MM.1S (cell line): ENCODE measurements around the gene POGLUT2.
"Not testable (repeated sequence)": the region's sequence is repeated elsewhere in the genome, so short reads cannot be mapped to it uniquely, and the experiment has no call there.

Experiments
- DNase-seq: peaks from one replicate; pipeline ENCODE4 v3.0.0-alpha.2; 2015
- H2AFZ ChIP-seq: fragments of 300-600 bp; sonication (generic); 2 replicates; pipeline ENCODE4 v1.6.0; 2016; ENCODE audit warnings: antibody characterized with exemption, low read length
- H3F3A ChIP-seq: fragments of 300-600 bp; sonication (generic); 2 replicates; pipeline ENCODE4 v1.6.1; 2016; ENCODE audit warnings: mild to moderate bottlenecking, antibody characterized with exemption, low read length, moderate library complexity, mixed read lengths; ENCODE audit not compliant: insufficient read depth
- H3K27ac ChIP-seq: fragments of 300-600 bp; sonication (generic); 2 replicates; pipeline ENCODE4 v1.5.1; 2016; ENCODE audit warnings: mild to moderate bottlenecking, low read length
- H3K27me3 ChIP-seq: fragments of 300-600 bp; sonication (generic); replicated peaks from 2 replicates; pipeline ENCODE4 v1.6.0; 2016; ENCODE audit warnings: low read length; ENCODE audit not compliant: insufficient read depth
- H3K36me3 ChIP-seq: fragments of 300-600 bp; sonication (generic); replicated peaks from 2 replicates; pipeline ENCODE4 v1.6.1; 2016; ENCODE audit warnings: mild to moderate bottlenecking, low read length, mixed read lengths; ENCODE audit not compliant: insufficient read depth
- H3K4me1 ChIP-seq: fragments of 300-600 bp; sonication (generic); 2 replicates; pipeline ENCODE4 v1.6.1; 2016; ENCODE audit warnings: low read length, mixed read lengths
- H3K4me2 ChIP-seq: fragments of 300-600 bp; sonication (generic); 2 replicates; pipeline ENCODE4 v1.6.0; 2016; ENCODE audit warnings: low read depth, low read length
- H3K4me3 ChIP-seq: fragments of 300-600 bp; sonication (generic); 2 replicates; pipeline ENCODE4 v1.5.1; 2016; ENCODE audit warnings: low read length, mixed read lengths
- H3K79me2 ChIP-seq: fragments of 300-600 bp; sonication (generic); 2 replicates; pipeline ENCODE4 v1.6.1; 2016; ENCODE audit warnings: mixed run types, low read length, mixed read lengths
- H3K9ac ChIP-seq: fragments of 300-600 bp; sonication (generic); 2 replicates; pipeline ENCODE4 v1.6.1; 2016; ENCODE audit warnings: low read length, mixed read lengths
- H3K9me2 ChIP-seq: fragments of 300-600 bp; sonication (generic); replicated peaks from 2 replicates; pipeline ENCODE4 v1.6.1; 2016; ENCODE audit warnings: mild to moderate bottlenecking, low read length, mixed read lengths; ENCODE audit not compliant: insufficient read depth
- H3K9me3 ChIP-seq: fragments of 300-600 bp; sonication (generic); replicated peaks from 2 replicates; pipeline ENCODE4 v1.6.1; 2016; ENCODE audit warnings: mild to moderate bottlenecking, low read length, mixed read lengths; ENCODE audit not compliant: insufficient read depth
- H4K20me1 ChIP-seq: fragments of 300-600 bp; sonication (generic); 2 replicates; pipeline ENCODE4 v1.6.1; 2016; ENCODE audit warnings: mild to moderate bottlenecking, low read length, moderate library complexity, mixed read lengths; ENCODE audit not compliant: insufficient read depth
- EZH2 ChIP-seq: fragments of 300-600 bp; sonication (generic); optimal IDR thresholded peaks from 2 replicates; pipeline ENCODE3; 2017; ENCODE audit warnings: low read depth, mild to moderate bottlenecking, antibody characterized with exemption, low read length, mixed read lengths
- EZH2phosphoT487 ChIP-seq: fragments of 300-600 bp; sonication (generic); IDR thresholded peaks from 2 replicates; pipeline ENCODE4 v1.6.1; 2018; ENCODE audit warnings: antibody characterized with exemption, low read length
- TF ChIP-seq, protein P1 (sequence below): fragments of 300-600 bp; sonication (generic); IDR thresholded peaks from 2 replicates; pipeline ENCODE4 v1.5.1; 2016; ENCODE audit warnings: antibody characterized with exemption, low read length, mixed read lengths

Gene POGLUT2

GRCh38 chr13:102788683-102789082 is 10.1 kb downstream of the POGLUT2 start:
- Histone ChIP-seq H3K36me3 (peaks cover 13% of the 10 kb centered on the region), H3K79me2 (no peaks in the 10 kb centered on the region), H3K27ac (no peak overlapping the region), H3K9ac (no peak overlapping the region), H3F3A (no peaks in the 10 kb centered on the region), H3K4me3 (no peak overlapping the region), H3K4me2 (no peak overlapping the region), H3K9me2 (no peaks in the 10 kb centered on the region), H3K9me3 (no peaks in the 10 kb centered on the region), H2AFZ (no peak overlapping the region), H3K4me1 (no peaks in the 10 kb centered on the region), H3K27me3 (no peaks in the 10 kb centered on the region), H4K20me1 (no peaks in the 10 kb centered on the region)
- no peak for TF ChIP-seq EZH2phosphoT487
- TF ChIP-seq EZH2 = no peak
- TF ChIP-seq, protein P1, sequence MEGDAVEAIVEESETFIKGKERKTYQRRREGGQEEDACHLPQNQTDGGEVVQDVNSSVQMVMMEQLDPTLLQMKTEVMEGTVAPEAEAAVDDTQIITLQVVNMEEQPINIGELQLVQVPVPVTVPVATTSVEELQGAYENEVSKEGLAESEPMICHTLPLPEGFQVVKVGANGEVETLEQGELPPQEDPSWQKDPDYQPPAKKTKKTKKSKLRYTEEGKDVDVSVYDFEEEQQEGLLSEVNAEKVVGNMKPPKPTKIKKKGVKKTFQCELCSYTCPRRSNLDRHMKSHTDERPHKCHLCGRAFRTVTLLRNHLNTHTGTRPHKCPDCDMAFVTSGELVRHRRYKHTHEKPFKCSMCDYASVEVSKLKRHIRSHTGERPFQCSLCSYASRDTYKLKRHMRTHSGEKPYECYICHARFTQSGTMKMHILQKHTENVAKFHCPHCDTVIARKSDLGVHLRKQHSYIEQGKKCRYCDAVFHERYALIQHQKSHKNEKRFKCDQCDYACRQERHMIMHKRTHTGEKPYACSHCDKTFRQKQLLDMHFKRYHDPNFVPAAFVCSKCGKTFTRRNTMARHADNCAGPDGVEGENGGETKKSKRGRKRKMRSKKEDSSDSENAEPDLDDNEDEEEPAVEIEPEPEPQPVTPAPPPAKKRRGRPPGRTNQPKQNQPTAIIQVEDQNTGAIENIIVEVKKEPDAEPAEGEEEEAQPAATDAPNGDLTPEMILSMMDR = no peak
- no peak for DNase-seq

DNA sequence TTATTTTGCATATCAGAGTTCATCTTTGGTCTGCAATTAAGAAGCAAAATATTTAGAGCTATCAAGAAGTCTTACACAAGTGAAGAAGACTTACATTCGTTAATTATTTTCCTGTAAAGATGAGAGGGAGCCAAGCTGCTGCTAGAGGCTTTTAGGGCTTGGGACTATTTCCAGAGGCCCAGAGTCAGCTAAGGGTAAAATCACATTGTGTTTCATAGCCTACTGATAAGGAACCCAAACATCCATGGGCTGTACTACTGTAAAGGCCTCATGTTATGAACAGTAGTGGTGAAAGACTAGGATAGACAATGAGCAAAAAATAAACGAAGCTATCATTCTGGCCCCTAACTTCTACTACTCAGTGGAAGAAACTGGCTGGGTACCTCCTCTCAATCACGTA is 14.3 kb downstream of the POGLUT2 start:
- no peak for DNase-seq
- no peak overlapping the region for H3K9ac ChIP-seq
- H3K9me2 ChIP-seq = no peaks in the 10 kb centered on the region
- TF ChIP-seq, protein P1 = no peak
- TF ChIP-seq EZH2phosphoT487 (no peak), EZH2 (no peak)
- H3K4me3 ChIP-seq = no peak overlapping the region
- H4K20me1 ChIP-seq = no peaks in the 10 kb centered on the region
- H3K79me2 ChIP-seq = no peaks in the 10 kb centered on the region
- H3K4me2 ChIP-seq = no peak overlapping the region
- H3K27me3 ChIP-seq = no peaks in the 10 kb centered on the region
- H3K27ac ChIP-seq = no peak overlapping the region
- no peak overlapping the region for H2AFZ ChIP-seq
- H3F3A ChIP-seq = peaks cover 9% of the 10 kb centered on the region
- no peaks in the 10 kb centered on the region for H3K9me3 ChIP-seq
- H3K36me3 ChIP-seq = peaks cover 4% of the 10 kb centered on the region; the same call in 1 of the 2 replicates
- peaks cover 13% of the 10 kb centered on the region for H3K4me1 ChIP-seq

DNA sequence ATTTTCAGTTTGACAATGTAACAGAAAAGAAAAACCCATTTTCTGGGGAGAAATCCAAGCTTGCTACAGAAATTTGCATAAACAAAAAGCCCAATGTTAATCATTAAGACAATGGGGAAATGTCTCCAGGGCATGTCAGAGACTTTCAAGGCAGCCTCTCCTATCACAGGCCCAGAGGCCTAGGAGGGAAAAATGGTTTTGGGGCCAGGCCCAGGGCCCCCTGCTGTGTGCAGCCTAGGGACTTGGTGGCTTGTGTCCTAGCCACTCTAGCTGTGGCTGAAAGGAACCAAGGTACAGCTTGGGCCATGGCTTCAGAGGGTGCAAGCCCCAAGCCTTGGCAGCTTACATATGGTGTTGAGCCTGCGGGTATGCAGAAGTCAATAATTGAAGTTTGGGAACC is 17.2 kb downstream of the POGLUT2 start:
- no peak for DNase-seq
- H3K9ac ChIP-seq = no peak overlapping the region
- H3K36me3 ChIP-seq = peaks cover 4% of the 10 kb centered on the region; the same call in 1 of the 2 replicates
- H3F3A ChIP-seq = peaks cover 13% of the 10 kb centered on the region
- H3K4me1 ChIP-seq = peaks cover 25% of the 10 kb centered on the region
- no peaks in the 10 kb centered on the region for H4K20me1 ChIP-seq
- H3K9me3 ChIP-seq = no peaks in the 10 kb centered on the region
- no peak overlapping the region for H2AFZ ChIP-seq
- H3K9me2 ChIP-seq = no peaks in the 10 kb centered on the region
- no peak overlapping the region for H3K4me3 ChIP-seq
- no peak overlapping the region for H3K27ac ChIP-seq
- H3K27me3 ChIP-seq = no peaks in the 10 kb centered on the region
- TF ChIP-seq EZH2phosphoT487 = no peak
- TF ChIP-seq, protein P1 = no peak
- H3K79me2 ChIP-seq = no peaks in the 10 kb centered on the region
- no peak overlapping the region for H3K4me2 ChIP-seq

DNA sequence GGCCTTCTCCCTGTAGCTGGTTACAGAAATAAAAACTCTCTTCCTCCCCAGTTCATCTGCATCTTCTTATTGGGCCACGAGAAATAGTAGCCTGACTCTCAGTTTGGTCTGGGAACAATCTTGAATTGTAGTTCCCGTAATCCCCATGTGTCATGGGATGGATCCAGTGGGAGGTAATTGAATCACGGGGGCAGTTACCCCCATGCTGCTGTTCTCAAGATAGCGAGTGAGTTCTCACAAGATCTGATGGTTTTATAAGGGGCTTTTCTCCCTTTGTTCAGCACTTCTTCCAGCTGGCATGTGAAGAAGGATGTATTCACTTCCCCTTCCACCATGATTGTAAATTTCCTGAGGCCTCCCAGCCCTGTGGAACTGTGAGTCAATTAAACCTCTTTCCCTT is 18.1 kb downstream of the POGLUT2 start:
- not testable (repeated sequence) for H3K79me2 ChIP-seq, H3K9ac ChIP-seq, H3K36me3 ChIP-seq, H3K9me2 ChIP-seq, H2AFZ ChIP-seq, DNase-seq, H3K4me3 ChIP-seq, H3K27me3 ChIP-seq, H4K20me1 ChIP-seq, H3K9me3 ChIP-seq
- Histone ChIP-seq H3K4me2 (peak overlapping the region; percentile 73; the same call in 1 of the 2 replicates), H3F3A (peaks cover 13% of the 10 kb centered on the region), H3K4me1 (peaks cover 25% of the 10 kb centered on the region), H3K27ac (peak overlapping the region; percentile 91; the same call in 1 of the 2 replicates)
